HEK293 (cell line): ENCODE results near the gene TUBB4A.

Experiments used
- CTCF ChIA-PET: fragments of 350-600 bp; formaldehyde crosslinking; extraction: SDS; loops from one replicate; lab custom pipeline; 2021; ENCODE audit warnings: antibody characterized with exemption; lab: Yijun Ruan, JAX
- POLR2A ChIA-PET: fragments of 300-600 bp; formaldehyde crosslinking; extraction: SDS; loops from one replicate; lab custom pipeline; 2020; ENCODE audit warnings: antibody characterized with exemption, inconsistent platforms; lab: Yijun Ruan, JAX
- H3K27ac ChIP-seq: fragments of 200-500 bp; sonication (Bioruptor generic); 2 replicates; pipeline ENCODE4 v1.5.1; 2014; ENCODE audit warnings: low read depth, low read length, control low read depth, inconsistent platforms; ENCODE audit errors: extremely low read depth
- H3K36me3 ChIP-seq, 2 experiments: fragments of 200-500 bp in 1 of 2; sonication (Bioruptor generic) in 1 of 2; 1 replicate in 1 of 2; 2 replicates in 1 of 2; pipeline ENCODE4 v1.5.1; 2014 to 2017; ENCODE audit warnings: inconsistent platforms in 2 of 2, low read length in 2 of 2; ENCODE audit not compliant: control insufficient read depth in 2 of 2, insufficient read depth in 1 of 2
- H3K4me1 ChIP-seq: fragments of 200-500 bp; sonication (Bioruptor generic); 2 replicates; pipeline ENCODE4 v1.5.1; 2014; ENCODE audit warnings: mild to moderate bottlenecking, low read length, inconsistent platforms; ENCODE audit not compliant: control insufficient read depth, insufficient read depth
- H3K4me3 ChIP-seq: 2 replicates; pipeline ENCODE4 v1.5.1; 2011; ENCODE audit warnings: low read depth, mild to moderate bottlenecking, control low read depth, low read length, moderate library complexity
- H3K9me3 ChIP-seq: fragments of 200-500 bp; sonication (Bioruptor generic); 2 replicates; pipeline ENCODE4 v1.5.1; 2014; ENCODE audit warnings: low read depth, low read length, inconsistent platforms; ENCODE audit not compliant: control insufficient read depth, insufficient read depth
- GLIS1 ChIP-seq: fragments of 450-650 bp; formaldehyde crosslinking; IDR thresholded peaks from 2 replicates; pipeline ENCODE4 v1.5.1; 2016; ENCODE audit warnings: missing biosample characterization, missing genetic modification characterization
- HOXA7 ChIP-seq: sonication (generic); formaldehyde crosslinking; IDR thresholded peaks from 2 replicates; pipeline ENCODE4 v1.8.1; 2022; ENCODE audit warnings: missing genetic modification reagents, borderline replicate concordance
- INSM2 ChIP-seq: fragments of 450-650 bp; formaldehyde crosslinking; IDR thresholded peaks from 2 replicates; pipeline ENCODE4 v1.5.1; 2016; ENCODE audit warnings: missing biosample characterization, missing genetic modification characterization
- MEIS1 ChIP-seq: sonication (generic); formaldehyde crosslinking; IDR thresholded peaks from 2 replicates; pipeline ENCODE4 v1.8.1; 2022; ENCODE audit warnings: missing genetic modification reagents, mild to moderate bottlenecking, borderline replicate concordance
- TSHZ1 ChIP-seq: fragments of 450-650 bp; formaldehyde crosslinking; IDR thresholded peaks from 2 replicates; pipeline ENCODE4 v1.5.1; 2016; ENCODE audit warnings: missing biosample characterization, missing genetic modification characterization, borderline replicate concordance
- ZFP3 ChIP-seq: fragments of 450-650 bp; formaldehyde crosslinking; IDR thresholded peaks from 2 replicates; pipeline ENCODE4 v1.5.1; 2016; ENCODE audit warnings: low read depth, missing biosample characterization, missing genetic modification characterization
- ZNF133 ChIP-seq: fragments of 450-650 bp; formaldehyde crosslinking; IDR thresholded peaks from 2 replicates; pipeline ENCODE4 v1.5.1; 2016; ENCODE audit warnings: missing biosample characterization, missing genetic modification characterization
- ZNF175 ChIP-seq: fragments of 450-650 bp; formaldehyde crosslinking; IDR thresholded peaks from 2 replicates; pipeline ENCODE4 v1.5.1; 2016; ENCODE audit warnings: missing biosample characterization, missing genetic modification characterization
- ZNF274 ChIP-seq, 2 experiments: fragments of 200-500 bp in 1 of 2; fragments of 450-650 bp in 1 of 2; sonication (Bioruptor generic) in 1 of 2; formaldehyde crosslinking in 1 of 2; IDR thresholded peaks; 2 replicates each; pipeline versions ENCODE4 v1.5.1 to v1.6.1; 2014 to 2016; ENCODE audit warnings: borderline replicate concordance in 1 of 2, inconsistent platforms in 1 of 2, low read length in 1 of 2, missing biosample characterization in 1 of 2, missing genetic modification characterization in 1 of 2
- ZNF362 ChIP-seq: fragments of 450-650 bp; formaldehyde crosslinking; IDR thresholded peaks from 2 replicates; pipeline ENCODE4 v1.5.1; 2016; ENCODE audit warnings: missing biosample characterization, missing genetic modification characterization
- ZNF423 ChIP-seq: fragments of 450-650 bp; formaldehyde crosslinking; IDR thresholded peaks from 2 replicates; pipeline ENCODE4 v1.5.1; 2016; ENCODE audit warnings: missing biosample characterization, missing genetic modification characterization
- ZNF513 ChIP-seq: fragments of 450-650 bp; IDR thresholded peaks from 2 replicates; pipeline ENCODE4 v1.5.1; 2018; ENCODE audit warnings: missing biosample characterization, missing genetic modification characterization
- ZNF544 ChIP-seq: fragments of 450-650 bp; formaldehyde crosslinking; IDR thresholded peaks from 2 replicates; pipeline ENCODE4 v1.5.0; 2017; ENCODE audit warnings: missing biosample characterization, missing genetic modification characterization
- ZNF571 ChIP-seq: fragments of 450-650 bp; formaldehyde crosslinking; IDR thresholded peaks from 2 replicates; pipeline ENCODE4 v1.5.0; 2017; ENCODE audit warnings: missing biosample characterization, missing genetic modification characterization
- ZNF600 ChIP-seq: fragments of 450-650 bp; formaldehyde crosslinking; IDR thresholded peaks from 2 replicates; pipeline ENCODE4 v1.5.1; 2016; ENCODE audit warnings: missing biosample characterization, missing genetic modification characterization
- ZNF610 ChIP-seq: fragments of 450-650 bp; formaldehyde crosslinking; IDR thresholded peaks from 2 replicates; pipeline ENCODE4 v1.5.1; 2016; ENCODE audit warnings: missing biosample characterization, missing genetic modification characterization, borderline replicate concordance
- ZNF623 ChIP-seq: fragments of 450-650 bp; formaldehyde crosslinking; IDR thresholded peaks from 2 replicates; pipeline ENCODE4 v1.5.1; 2016; ENCODE audit warnings: missing biosample characterization, missing genetic modification characterization
- ZNF664 ChIP-seq: fragments of 450-650 bp; formaldehyde crosslinking; IDR thresholded peaks from 2 replicates; pipeline ENCODE4 v1.5.1; 2016; ENCODE audit warnings: missing biosample characterization, missing genetic modification characterization
- ZNF677 ChIP-seq: fragments of 450-650 bp; IDR thresholded peaks from 2 replicates; pipeline ENCODE4 v1.5.0; 2018; ENCODE audit warnings: missing biosample characterization, mild to moderate bottlenecking, missing genetic modification characterization, moderate library complexity
- ZNF747 ChIP-seq: fragments of 450-650 bp; formaldehyde crosslinking; IDR thresholded peaks from 2 replicates; pipeline ENCODE4 v1.5.1; 2016; ENCODE audit warnings: missing biosample characterization, missing genetic modification characterization
- ZNF777 ChIP-seq: fragments of 450-650 bp; formaldehyde crosslinking; IDR thresholded peaks from 2 replicates; pipeline ENCODE4 v1.5.1; 2017; ENCODE audit warnings: missing biosample characterization, missing genetic modification characterization, borderline replicate concordance

The TUBB4A gene

GRCh38 chr19:6472713-6473112, 29.4 kb downstream of the TUBB4A start:
- H3K27ac ChIP-seq = no peak overlapping the region
- CTCF ChIA-PET = interaction anchor here (0.6 to 1.3 kb wide), 3 partner anchors 15 to 391 kb away, joined by 3 to 6 read pairs (median 3); no protein-coding TSS in a partner anchor
- H3K4me1 ChIP-seq = no peaks in the 10 kb centered on the region
- no peak overlapping the region for H3K4me3 ChIP-seq
- POLR2A ChIA-PET = no interaction called here
- TF ChIP-seq ZNF600 (tag by site-specific recombination) = no peak
- TF ChIP-seq, all 188 proteins: peak for 0
- Histone ChIP-seq H3K9me3 (no peaks in the 10 kb centered on the region), H3K36me3 (no peaks in the 10 kb centered on the region)

- Histone ChIP-seq H3K36me3 (no peaks in the 10 kb centered on the region), H3K9me3 (no peaks in the 10 kb centered on the region), H3K27ac (no peak overlapping the region), H3K4me1 (no peaks in the 10 kb centered on the region), H3K4me3 (no peak overlapping the region)
- POLR2A ChIA-PET = no interaction called here
- CTCF ChIA-PET = interaction anchor here (0.6 to 0.9 kb wide), 2 partner anchors 16 to 1153 kb away, joined by 3 read pairs; no protein-coding TSS in a partner anchor
- no peak for TF ChIP-seq ZNF362 (tag by site-specific recombination)
- TF ChIP-seq ZNF610 (tag by site-specific recombination) = no peak
- TF ChIP-seq INSM2 (tag by site-specific recombination) = no peak
- TF ChIP-seq ZNF777 (tag by site-specific recombination) = no peak
- no peak for TF ChIP-seq ZNF133 (tag by site-specific recombination)
- TF ChIP-seq ZNF544 (tag by site-specific recombination) = no peak
- TF ChIP-seq ZNF623 = no peak
- TF ChIP-seq ZNF423 (tag by site-specific recombination) = no peak
- no peak for TF ChIP-seq MEIS1 (CRISPR knock-in tag)
- TF ChIP-seq HOXA7 = no peak
- no peak for TF ChIP-seq GLIS1 (tag by site-specific recombination)
- TF ChIP-seq ZNF747 = no peak
- TF ChIP-seq ZFP3 = no peak
- TF ChIP-seq ZNF677 (tag by site-specific recombination) = no peak
Observed at GRCh38 chr19:6471076-6471475, 31.0 kb downstream of the TUBB4A start.

- no peaks in the 10 kb centered on the region for H3K9me3 ChIP-seq
- TF ChIP-seq ZNF664 (tag by site-specific recombination) = no peak
- TF ChIP-seq ZNF513 (tag by site-specific recombination) = no peak
- no peak for TF ChIP-seq ZNF571
- TF ChIP-seq ZNF175 (tag by site-specific recombination) = no peak
- no peak for TF ChIP-seq TSHZ1
- TF ChIP-seq ZNF274 (IDR thresholded peaks at IDR 0.05; ENCODE audit: low read length) = no peak
- TF ChIP-seq ZNF274 (tag by site-specific recombination; IDR thresholded peaks at IDR 0.05; ENCODE audit: borderline replicate concordance) = no peak
- no peak overlapping the region for H3K27ac ChIP-seq
- H3K4me3 ChIP-seq = no peak overlapping the region
- ChIA-PET CTCF (no interaction called here), POLR2A (no interaction called here)
- no peaks in the 10 kb centered on the region for H3K36me3 ChIP-seq
- H3K4me1 ChIP-seq = no peaks in the 10 kb centered on the region
Observed at GRCh38 chr19:6470173-6470572, 31.9 kb downstream of the TUBB4A start.
